Hepatocyte (in vitro differentiated cells): ENCODE data around the gene KLC1.

ENCODE experiments used
- CTCF ChIP-seq: fragments of 200-600 bp; sonication (generic); IDR thresholded peaks from 2 replicates; pipeline ENCODE4 v1.5.1; 2016; ENCODE audit warnings: antibody characterized with exemption, mild to moderate bottlenecking; ENCODE audit not compliant: poor library complexity
- EZH2 ChIP-seq: fragments of 200-600 bp; sonication (generic); IDR thresholded peaks from 2 replicates; pipeline ENCODE4 v1.6.1; 2016; ENCODE audit warnings: antibody characterized with exemption, mild to moderate bottlenecking, borderline replicate concordance
- EZH2phosphoT487 ChIP-seq: fragments of 200-600 bp; sonication (generic); IDR thresholded peaks from one replicate; pipeline ENCODE4 v1.6.1; 2018; ENCODE audit warnings: antibody characterized with exemption, mild to moderate bottlenecking, low read depth, moderate library complexity; ENCODE audit not compliant: unreplicated experiment, severe bottlenecking

- TF ChIP-seq CTCF (no peak), EZH2 (no peak), EZH2phosphoT487 (no peak)
These were observed 25.6 kb downstream of the KLC1 start for GRCh38 chr14:103654619-103655018.
